Measurements from ENCODE around the gene KCNMA1. TPM values are rescaled to one million over a fixed set of nuclear protein-coding genes. Genes with fewer than 3 reads are reported as not detected.

Gene KCNMA1
- total RNA-seq, 3 donors from 2014 or later (not counting 1 experiment from before 2014, with no cell fraction given): 0.40 to 1.8 (median 0.63) TPM

GRCh38 chr10:77474939-77475338 lies 162.7 kb downstream of the KCNMA1 start:
- H3K4me3 ChIP-seq (ENCODE audit: low read length): no peak overlapping the region
- no peak overlapping the region for H3K4me3 Mint-ChIP-seq
- no peaks in the 10 kb centered on the region for H3K27me3 ChIP-seq (ENCODE audit: control insufficient read depth, insufficient read depth, low read length)
- no peaks in the 10 kb centered on the region for H3K36me3 Mint-ChIP-seq
- no peak for TF ChIP-seq CTCF (IDR thresholded peaks at IDR 0.05)
- H3K27ac ChIP-seq (ENCODE audit: low read length): no peak overlapping the region
- intact Hi-C loops (cut with micrococcal nuclease): no loop called here
- no peaks in the 10 kb centered on the region for H3K4me1 ChIP-seq (ENCODE audit: control insufficient read depth, insufficient read depth, low read length)
- WGBS (ENCODE audit: insufficient coverage): 95% methylated on average over 5 of the region's 5 CpGs
- no peaks in the 10 kb centered on the region for H3K4me1 Mint-ChIP-seq
- H3K36me3 ChIP-seq (ENCODE audit: control insufficient read depth, insufficient read depth, low read length): no peaks in the 10 kb centered on the region
- DNase-seq: no peak
- H3K9me3 ChIP-seq (ENCODE audit: control insufficient read depth, insufficient read depth, low read length): no peaks in the 10 kb centered on the region
- no peaks in the 10 kb centered on the region for H3K9me3 Mint-ChIP-seq
- no peak overlapping the region for H3K27ac Mint-ChIP-seq
- ATAC-seq: no peak
- peaks cover 2 to 26% of the 10 kb centered on the region in 2 donors for H3K27me3 Mint-ChIP-seq (ENCODE audit: low read depth in 2 of 2)

- Mint-ChIP-seq H3K4me3 (no peak overlapping the region), H3K4me1 (no peaks in the 10 kb centered on the region)
Measured at GRCh38 chr10:77474386-77474785, 163.2 kb downstream of the KCNMA1 start.

GRCh38 chr10:77472146-77472545 lies 165.5 kb downstream of the KCNMA1 start:
- Mint-ChIP-seq H3K27ac (no peak overlapping the region), H3K27me3 (ENCODE audit: low read depth in 2 of 2) (no peaks in the 10 kb centered on the region), H3K4me3 (no peak overlapping the region), H3K36me3 (no peaks in the 10 kb centered on the region), H3K4me1 (no peaks in the 10 kb centered on the region), H3K9me3 (no peaks in the 10 kb centered on the region)
- ATAC-seq: peak in 1 of 3 donors; percentile 12
- Histone ChIP-seq H3K4me3 (ENCODE audit: low read length) (no peak overlapping the region), H3K4me1 (ENCODE audit: control insufficient read depth, insufficient read depth, low read length) (no peaks in the 10 kb centered on the region), H3K27me3 (ENCODE audit: control insufficient read depth, insufficient read depth, low read length) (no peaks in the 10 kb centered on the region), H3K9me3 (ENCODE audit: control insufficient read depth, insufficient read depth, low read length) (no peaks in the 10 kb centered on the region), H3K36me3 (ENCODE audit: control insufficient read depth, insufficient read depth, low read length) (no peaks in the 10 kb centered on the region), H3K27ac (ENCODE audit: low read length) (no peak overlapping the region)
- TF ChIP-seq CTCF (IDR thresholded peaks at IDR 0.05): no peak
- whole genome bisulfite sequencing (ENCODE audit: insufficient coverage): 100% methylated on average over 2 of the region's 2 CpGs
- intact Hi-C loops (cut with micrococcal nuclease): no loop called here
- DNase-seq: no peak

More at GRCh38 chr10:77474386-77474785, 163.2 kb downstream of the KCNMA1 start:
- DNase-seq: no peak
- ATAC-seq: no peak
- Mint-ChIP-seq H3K36me3 (no peaks in the 10 kb centered on the region), H3K27ac (no peak overlapping the region), H3K9me3 (no peaks in the 10 kb centered on the region), H3K27me3 (ENCODE audit: low read depth in 2 of 2) (peaks cover 0 to 20% of the 10 kb centered on the region in 2 donors)
- H3K27me3 ChIP-seq (ENCODE audit: control insufficient read depth, insufficient read depth, low read length): no peaks in the 10 kb centered on the region
- intact Hi-C loops (cut with micrococcal nuclease): no loop called here
- H3K4me1 ChIP-seq (ENCODE audit: control insufficient read depth, insufficient read depth, low read length): no peaks in the 10 kb centered on the region
- no peak for TF ChIP-seq CTCF (IDR thresholded peaks at IDR 0.05)
- H3K27ac ChIP-seq (ENCODE audit: low read length): no peak overlapping the region
- H3K9me3 ChIP-seq (ENCODE audit: control insufficient read depth, insufficient read depth, low read length): no peaks in the 10 kb centered on the region
- 90% methylated on average over 7 of the region's 7 CpGs for WGBS (ENCODE audit: insufficient coverage)
- no peaks in the 10 kb centered on the region for H3K36me3 ChIP-seq (ENCODE audit: control insufficient read depth, insufficient read depth, low read length)
- no peak overlapping the region for H3K4me3 ChIP-seq (ENCODE audit: low read length)

GRCh38 chr10:77471069-77471536 lies 166.5 kb downstream of the KCNMA1 start:
- no peak for TF ChIP-seq CTCF (IDR thresholded peaks at IDR 0.05)
- H3K27me3 Mint-ChIP-seq (ENCODE audit: low read depth in 2 of 2): no peaks in the 10 kb centered on the region
- H3K4me3 Mint-ChIP-seq: no peak overlapping the region
- H3K27ac ChIP-seq (ENCODE audit: low read length): no peak overlapping the region
- no peak for ATAC-seq
- no peaks in the 10 kb centered on the region for H3K27me3 ChIP-seq (ENCODE audit: control insufficient read depth, insufficient read depth, low read length)
- H3K9me3 ChIP-seq (ENCODE audit: control insufficient read depth, insufficient read depth, low read length): no peaks in the 10 kb centered on the region
- no peaks in the 10 kb centered on the region for H3K9me3 Mint-ChIP-seq
- DNase-seq: no peak
- no peak overlapping the region for H3K4me3 ChIP-seq (ENCODE audit: low read length)
- no peaks in the 10 kb centered on the region for H3K4me1 ChIP-seq (ENCODE audit: control insufficient read depth, insufficient read depth, low read length)
- no peak overlapping the region for H3K27ac Mint-ChIP-seq
- no peaks in the 10 kb centered on the region for H3K36me3 ChIP-seq (ENCODE audit: control insufficient read depth, insufficient read depth, low read length)
- WGBS (ENCODE audit: insufficient coverage): 92% methylated on average over 2 of the region's 2 CpGs
- H3K4me1 Mint-ChIP-seq: no peaks in the 10 kb centered on the region
- intact Hi-C loops (cut with micrococcal nuclease): no loop called here
- no peaks in the 10 kb centered on the region for H3K36me3 Mint-ChIP-seq
